Type B pancreatic cell (in vitro differentiated cells): ENCODE results near the gene TFPI. TPM values are rescaled to one million over a fixed set of nuclear protein-coding genes. Genes with fewer than 3 reads are reported as not detected.

Experiments used
- DNase-seq: peaks from one replicate; pipeline ENCODE4 v3.0.0; 2021; ENCODE audit warnings: mixed read lengths; ENCODE audit not compliant: unreplicated experiment; ENCODE audit errors: extremely low spot score
- H3K27ac Mint-ChIP-seq: 2 replicates; pipeline ENCODE4 v1.8.0; 2021; ENCODE audit warnings: mild to moderate bottlenecking, mixed read lengths
- H3K27me3 Mint-ChIP-seq: 2 replicates; pipeline ENCODE4 v1.8.0; 2021; ENCODE audit warnings: mixed read lengths
- H3K36me3 Mint-ChIP-seq: 2 replicates; pipeline ENCODE4 v1.8.0; 2021; ENCODE audit warnings: mixed read lengths
- H3K4me1 Mint-ChIP-seq: one replicate; pipeline ENCODE4 v1.8.0; 2021; ENCODE audit warnings: mixed read lengths; ENCODE audit not compliant: unreplicated experiment
- H3K4me3 Mint-ChIP-seq: 2 replicates; pipeline ENCODE4 v1.8.0; 2021; ENCODE audit warnings: mild to moderate bottlenecking, mixed read lengths
- H3K9me3 Mint-ChIP-seq: 2 replicates; pipeline ENCODE4 v1.8.0; 2021; ENCODE audit warnings: mixed read lengths
- total RNA-seq: library from RNA; stranded (reverse); gene quantifications from 2 replicates; pipeline ENCODE4 v1.2.1, GENCODE V29; 2021; ENCODE audit warnings: low replicate concordance
- TF ChIP-seq, protein P1 (sequence below): fragments of 200-600 bp; sonication (generic); conservative IDR thresholded peaks from 2 replicates; pipeline ENCODE4 v1.5.0; 2021; ENCODE audit warnings: antibody characterized with exemption, mild to moderate bottlenecking

TFPI gene
- total RNA-seq, 1 donor from 2014 or later = 12.2 TPM

GRCh38 chr2:187493877-187494568, 60.2 kb downstream of the TFPI start:
- TF ChIP-seq, protein P1, sequence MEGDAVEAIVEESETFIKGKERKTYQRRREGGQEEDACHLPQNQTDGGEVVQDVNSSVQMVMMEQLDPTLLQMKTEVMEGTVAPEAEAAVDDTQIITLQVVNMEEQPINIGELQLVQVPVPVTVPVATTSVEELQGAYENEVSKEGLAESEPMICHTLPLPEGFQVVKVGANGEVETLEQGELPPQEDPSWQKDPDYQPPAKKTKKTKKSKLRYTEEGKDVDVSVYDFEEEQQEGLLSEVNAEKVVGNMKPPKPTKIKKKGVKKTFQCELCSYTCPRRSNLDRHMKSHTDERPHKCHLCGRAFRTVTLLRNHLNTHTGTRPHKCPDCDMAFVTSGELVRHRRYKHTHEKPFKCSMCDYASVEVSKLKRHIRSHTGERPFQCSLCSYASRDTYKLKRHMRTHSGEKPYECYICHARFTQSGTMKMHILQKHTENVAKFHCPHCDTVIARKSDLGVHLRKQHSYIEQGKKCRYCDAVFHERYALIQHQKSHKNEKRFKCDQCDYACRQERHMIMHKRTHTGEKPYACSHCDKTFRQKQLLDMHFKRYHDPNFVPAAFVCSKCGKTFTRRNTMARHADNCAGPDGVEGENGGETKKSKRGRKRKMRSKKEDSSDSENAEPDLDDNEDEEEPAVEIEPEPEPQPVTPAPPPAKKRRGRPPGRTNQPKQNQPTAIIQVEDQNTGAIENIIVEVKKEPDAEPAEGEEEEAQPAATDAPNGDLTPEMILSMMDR = no peak
- Mint-ChIP-seq H3K27me3 (no peaks in the 10 kb centered on the region), H3K9me3 (peaks cover 13% of the 10 kb centered on the region), H3K4me1 (no peaks in the 10 kb centered on the region), H3K4me3 (no peak overlapping the region), H3K27ac (no peak overlapping the region), H3K36me3 (peaks cover 8% of the 10 kb centered on the region)
- no peak for DNase-seq

DNA sequence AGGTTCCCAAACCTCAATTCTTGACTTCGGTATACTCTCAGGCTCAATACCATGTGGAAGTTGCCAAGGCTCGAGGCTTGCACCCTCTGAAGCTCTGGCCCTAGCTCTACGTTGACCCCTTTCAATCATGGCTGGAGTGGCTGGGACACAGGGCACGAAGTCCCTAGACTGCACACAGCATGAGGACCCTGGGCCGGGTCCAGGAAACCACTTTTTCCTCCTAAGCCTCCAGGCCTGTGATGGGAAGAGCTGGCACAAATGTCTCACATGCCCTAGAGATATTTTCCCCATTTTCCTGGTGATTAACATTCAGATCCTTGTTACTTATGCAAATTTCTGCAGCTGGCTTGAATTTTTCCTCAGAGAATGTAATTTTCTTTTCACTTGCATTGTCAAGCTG, 61.1 kb downstream of the TFPI start:
- DNase-seq = no peak
- H3K27ac Mint-ChIP-seq = no peak overlapping the region
- TF ChIP-seq, protein P1 = no peak
- peaks cover 8% of the 10 kb centered on the region for H3K36me3 Mint-ChIP-seq
- no peak overlapping the region for H3K4me3 Mint-ChIP-seq
- H3K27me3 Mint-ChIP-seq = no peaks in the 10 kb centered on the region
- H3K4me1 Mint-ChIP-seq = no peaks in the 10 kb centered on the region
- peaks cover 13% of the 10 kb centered on the region for H3K9me3 Mint-ChIP-seq

- H3K27me3 Mint-ChIP-seq = no peaks in the 10 kb centered on the region
- TF ChIP-seq, protein P1 = no peak
- H3K36me3 Mint-ChIP-seq = no peaks in the 10 kb centered on the region
- H3K9me3 Mint-ChIP-seq = no peaks in the 10 kb centered on the region
- H3K27ac Mint-ChIP-seq = no peak overlapping the region
- H3K4me3 Mint-ChIP-seq = no peak overlapping the region
- H3K4me1 Mint-ChIP-seq = peaks cover 6% of the 10 kb centered on the region
- no peak for DNase-seq
These were observed 68.0 kb downstream of the TFPI start for GRCh38 chr2:187486241-187486640.

GRCh38 chr2:187485523-187485922, 68.7 kb downstream of the TFPI start:
- TF ChIP-seq, protein P1 = no peak

GRCh38 chr2:187483537-187483936, 70.7 kb downstream of the TFPI start:
- Mint-ChIP-seq H3K36me3 (no peaks in the 10 kb centered on the region), H3K4me3 (no peak overlapping the region), H3K27ac (no peak overlapping the region), H3K4me1 (peaks cover 6% of the 10 kb centered on the region), H3K9me3 (no peaks in the 10 kb centered on the region), H3K27me3 (no peaks in the 10 kb centered on the region)
- no peak for DNase-seq
- TF ChIP-seq, protein P1 = no peak

More at GRCh38 chr2:187485523-187485922, 68.7 kb downstream of the TFPI start:
- H3K4me3 Mint-ChIP-seq = no peak overlapping the region
- H3K27ac Mint-ChIP-seq = no peak overlapping the region
- H3K4me1 Mint-ChIP-seq = peaks cover 6% of the 10 kb centered on the region
- H3K9me3 Mint-ChIP-seq = no peaks in the 10 kb centered on the region
- no peaks in the 10 kb centered on the region for H3K27me3 Mint-ChIP-seq
- H3K36me3 Mint-ChIP-seq = no peaks in the 10 kb centered on the region
- no peak for DNase-seq
